Sciatic nerve (tissue), 2 donors: ENCODE measurements around the gene MAD1L1. TPM values are rescaled to one million over a fixed set of nuclear protein-coding genes. Genes with fewer than 3 reads are reported as not detected.

ENCODE experiments used
- ATAC-seq: fragments of 200-7000 bp; cut with Tn5 transposase; one replicate; pipeline ENCODE4 v1.9.1; 2020; ENCODE audit warnings: mild to moderate bottlenecking, moderate library complexity
- DNase-seq: peaks from one replicate; pipeline ENCODE4 v3.0.0-alpha.2; 2020; ENCODE audit warnings: low spot score
- intact Hi-C: fragments of 100-400 bp; cut with DNase I; formaldehyde crosslinking; loops from one replicate; pipeline ENCODE4 v1.14.2; 2022
- total RNA-seq: library from RNA; stranded (reverse); fragmentation: NEBNext Ultra II Directional; extraction: Animal tissue kit (Norgen Biotek cat#: 25700); gene quantifications from one replicate; pipeline ENCODE4 v1.2.1, GENCODE V29; 2021
- donor health status: DM: no; HTN: no; CAD: no.
- donor health status: DM: no; HTN: no; CAD: no.

Gene MAD1L1
- total RNA-seq, 1 donor from 2014 or later = 42.1 TPM

DNA sequence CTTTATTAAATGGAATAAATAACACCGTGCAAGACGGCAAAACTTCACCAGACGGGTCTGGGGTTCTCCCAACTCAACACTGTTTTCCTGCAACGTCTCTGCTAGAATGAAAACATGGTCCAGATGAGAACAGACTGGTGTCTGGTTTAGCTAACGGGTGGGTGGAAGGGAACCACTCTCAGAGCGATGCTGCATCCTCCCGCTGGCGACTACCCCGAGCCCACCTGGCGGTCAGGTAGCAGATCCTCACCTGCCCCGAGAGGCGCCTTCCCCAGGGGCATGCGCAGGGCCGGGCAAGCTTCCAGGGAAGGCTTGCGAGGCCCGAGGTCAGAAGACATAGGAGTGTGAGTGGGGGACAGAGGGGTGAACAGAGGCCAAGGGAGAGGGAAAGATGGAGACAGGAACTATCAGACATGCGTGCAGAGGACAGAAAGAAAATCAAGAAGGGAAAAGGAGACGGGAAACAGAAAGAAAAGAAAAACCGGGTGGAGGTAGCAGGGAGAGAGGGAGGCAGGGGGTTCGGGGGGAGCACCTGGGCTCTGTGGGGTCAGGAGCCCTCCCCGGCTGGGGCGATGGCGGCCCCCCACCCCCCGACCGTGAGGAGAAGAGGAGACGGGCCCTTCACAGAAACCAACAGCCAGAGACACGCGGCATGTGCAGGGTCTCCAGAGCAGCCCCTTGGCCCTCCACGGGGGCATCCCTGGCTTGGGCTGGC, 222.0 kb downstream of the MAD1L1 start:
- ATAC-seq (no peak), DNase-seq (peak; percentile 44)
- intact Hi-C loops = no loop called here

GRCh38 chr7:2010101-2010500, 222.6 kb downstream of the MAD1L1 start:
- peak; percentile 27 for DNase-seq
- intact Hi-C loops = no loop called here
- no peak for ATAC-seq

- no peak for ATAC-seq
- intact Hi-C loops = no loop called here
- peak; percentile 59 for DNase-seq
These were observed 223.2 kb downstream of the MAD1L1 start for GRCh38 chr7:2009541-2010001.

DNA sequence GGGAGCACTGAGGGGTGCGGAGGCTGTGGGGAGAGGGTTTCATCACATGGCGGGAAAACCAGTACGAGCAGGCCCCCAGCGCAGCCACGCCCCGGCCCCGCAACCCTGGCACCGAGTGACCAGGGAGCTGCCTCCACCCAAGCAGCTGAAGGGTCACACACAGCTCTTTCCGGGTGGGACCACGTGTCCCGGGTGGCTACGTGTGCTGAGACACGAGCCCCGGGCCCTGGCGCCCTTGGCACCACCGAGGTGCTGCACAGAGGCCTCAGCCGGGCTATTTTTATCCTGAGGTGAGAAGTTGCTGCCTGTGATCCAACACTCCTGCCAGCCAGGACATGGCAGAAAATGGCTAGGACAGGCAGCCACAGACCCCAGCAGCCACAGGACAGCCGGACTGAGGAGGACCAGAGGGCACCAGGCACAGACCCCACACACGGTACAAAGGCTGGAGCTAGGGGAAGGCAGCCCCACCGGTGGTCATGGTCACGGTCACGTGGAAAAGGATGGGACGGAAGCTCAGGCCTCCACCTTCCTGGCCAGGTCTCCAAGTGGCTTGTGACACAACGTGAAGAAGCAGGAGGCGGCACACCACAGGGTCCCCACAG, 223.7 kb downstream of the MAD1L1 start:
- peak; percentile 52 for DNase-seq
- intact Hi-C loops = no loop called here
- ATAC-seq = no peak

GRCh38 chr7:2008101-2008935, 224.4 kb downstream of the MAD1L1 start:
- intact Hi-C loops = no loop called here
- no peak for ATAC-seq
- DNase-seq = peak; percentile 48

DNA sequence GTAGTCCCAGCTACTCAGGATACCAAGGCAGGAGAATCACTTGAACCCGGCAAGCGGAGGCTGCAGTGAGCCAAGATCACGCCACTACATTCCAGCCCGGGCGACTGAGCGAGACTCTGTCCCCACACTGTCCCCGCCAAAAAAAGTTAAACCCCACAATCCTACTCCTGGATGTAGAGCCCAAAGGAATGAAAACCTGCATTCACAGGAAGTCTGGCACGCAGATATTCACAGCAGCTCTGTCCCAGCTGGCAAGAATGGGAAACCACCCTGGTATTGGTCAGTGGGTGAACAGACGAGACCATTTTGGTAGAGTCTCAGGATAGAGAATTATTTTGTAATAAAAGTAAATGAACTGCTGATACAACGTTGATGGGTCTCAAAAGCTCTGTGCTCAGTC, 225.2 kb downstream of the MAD1L1 start:
- DNase-seq = no peak
- ATAC-seq = no peak
- intact Hi-C loops = no loop called here

DNA sequence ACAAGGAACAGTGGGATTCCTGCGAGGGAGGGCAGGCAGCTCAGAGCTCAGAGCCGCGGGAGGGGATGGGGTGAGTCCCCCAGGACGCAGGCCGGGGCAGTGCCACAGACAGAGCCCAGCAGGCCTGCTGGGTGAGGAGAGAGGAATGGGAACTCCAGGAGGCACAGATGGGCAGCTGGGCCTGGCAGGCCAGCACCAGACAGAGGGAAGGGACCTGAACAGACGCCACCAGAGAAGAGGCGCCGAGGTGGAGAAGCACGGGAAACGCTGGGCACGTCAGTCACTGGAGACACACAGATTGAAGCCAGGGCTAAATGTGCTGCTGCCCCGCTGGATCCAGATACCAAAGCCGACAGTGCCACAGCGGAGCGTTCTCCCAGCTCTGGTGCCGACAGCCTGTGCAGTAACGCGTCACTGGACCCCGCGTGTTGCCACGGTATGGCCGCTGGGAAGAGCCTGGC, 225.8 kb downstream of the MAD1L1 start:
- DNase-seq (peak; percentile 43), ATAC-seq (no peak)
- intact Hi-C loops = no loop called here

DNA sequence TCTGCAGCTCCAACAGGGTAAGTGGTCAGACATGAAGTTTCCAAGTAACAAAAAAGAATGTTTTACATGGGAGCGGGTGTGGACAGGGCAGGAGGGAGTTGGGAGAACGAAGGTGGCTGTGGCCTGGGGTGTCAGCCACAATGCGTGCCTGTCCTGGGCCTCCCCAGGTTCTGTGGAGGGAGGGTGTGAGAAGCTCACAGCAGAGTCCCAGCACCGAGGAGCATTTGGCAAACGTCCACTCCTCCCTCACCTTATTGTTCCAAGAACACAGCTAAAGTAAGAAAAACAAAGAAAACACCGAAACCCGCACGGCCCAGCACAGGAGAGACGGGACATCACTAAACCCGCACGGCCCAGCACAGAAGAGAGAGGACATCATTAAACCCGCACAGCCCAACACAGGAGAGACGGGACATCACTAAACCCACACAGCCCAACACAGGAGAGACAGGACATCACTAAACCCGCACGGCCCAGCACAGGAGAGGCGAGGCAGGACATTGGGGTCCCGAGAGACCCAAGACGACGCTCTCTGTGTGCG, 226.4 kb downstream of the MAD1L1 start:
- intact Hi-C loops = no loop called here
- ATAC-seq (no peak), DNase-seq (peak; percentile 47)

GRCh38 chr7:2005786-2006185, 227.0 kb downstream of the MAD1L1 start:
- intact Hi-C loops = no loop called here
- DNase-seq (peak; percentile 47), ATAC-seq (no peak)

GRCh38 chr7:2004841-2005725, 227.7 kb downstream of the MAD1L1 start:
- peak; percentile 51 for DNase-seq
- ATAC-seq = no peak
- intact Hi-C loops = no loop called here

DNA sequence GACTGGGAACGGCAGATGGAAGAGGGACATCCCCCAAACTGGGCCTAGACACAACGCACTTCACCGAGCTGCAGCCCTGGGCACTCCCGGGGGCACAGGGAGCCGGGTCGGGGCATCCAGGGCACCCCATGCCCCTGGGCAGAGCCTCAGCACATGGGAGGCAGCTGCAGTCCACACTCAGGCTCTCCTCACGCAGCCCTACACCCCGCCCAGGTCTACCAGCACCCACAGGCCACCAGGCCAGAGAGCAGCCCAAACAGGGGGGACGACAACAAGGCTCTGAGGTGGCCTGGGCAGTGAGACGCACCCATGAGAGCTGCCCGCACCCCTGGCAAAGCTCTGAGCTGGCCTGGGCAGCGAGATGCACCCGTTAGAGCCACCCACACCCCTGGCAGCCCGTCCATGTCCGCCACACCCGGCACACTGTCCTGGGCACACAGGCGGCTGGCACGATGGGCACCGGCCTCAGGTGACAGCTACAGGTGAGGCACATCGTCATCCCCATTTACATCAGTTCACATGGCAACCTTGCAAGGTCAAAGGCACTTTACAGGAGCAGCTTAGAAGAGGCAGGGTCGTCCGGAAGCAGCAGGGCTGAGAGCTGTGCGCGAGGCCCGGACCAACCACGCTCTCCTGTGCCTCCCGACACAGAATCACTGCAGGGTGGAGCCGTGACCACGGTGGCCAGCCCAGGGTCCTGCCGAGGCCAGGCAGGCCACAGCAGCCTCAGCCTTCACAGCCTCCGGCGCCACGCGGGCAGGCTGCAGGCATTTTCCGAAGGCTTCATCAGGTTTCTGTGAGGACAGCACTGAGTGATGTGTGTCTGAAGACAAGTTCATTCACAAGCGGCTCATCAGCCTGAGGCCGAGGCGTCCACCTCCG, 228.6 kb downstream of the MAD1L1 start:
- intact Hi-C loops = no loop called here
- ATAC-seq (no peak), DNase-seq (peak; percentile 39)

DNA sequence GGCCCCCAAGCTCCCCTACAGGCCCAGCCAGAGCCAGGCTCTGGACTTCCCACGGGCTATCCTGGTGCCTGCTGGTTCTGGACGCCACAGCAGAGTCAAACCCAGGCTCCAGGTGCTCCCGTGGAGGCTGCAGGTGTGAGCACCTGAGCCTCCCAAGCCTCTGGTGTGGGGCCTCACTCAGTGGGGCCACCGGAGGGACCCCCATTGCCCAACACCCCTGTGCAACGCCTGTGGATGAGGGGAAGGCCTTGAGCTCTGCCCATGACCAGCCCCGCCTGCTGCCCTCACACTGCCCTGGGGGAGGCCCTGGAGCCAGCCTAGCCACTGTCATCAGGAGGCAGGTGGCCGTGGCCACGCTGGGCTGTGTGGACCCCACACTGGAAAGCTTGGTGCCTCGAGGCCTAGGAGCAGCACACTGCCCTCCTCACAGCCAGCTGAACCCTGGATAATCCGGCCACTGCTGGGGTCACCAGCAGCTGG, 229.3 kb downstream of the MAD1L1 start:
- DNase-seq = peak; percentile 33
- no peak for ATAC-seq
- intact Hi-C loops = no loop called here

DNA sequence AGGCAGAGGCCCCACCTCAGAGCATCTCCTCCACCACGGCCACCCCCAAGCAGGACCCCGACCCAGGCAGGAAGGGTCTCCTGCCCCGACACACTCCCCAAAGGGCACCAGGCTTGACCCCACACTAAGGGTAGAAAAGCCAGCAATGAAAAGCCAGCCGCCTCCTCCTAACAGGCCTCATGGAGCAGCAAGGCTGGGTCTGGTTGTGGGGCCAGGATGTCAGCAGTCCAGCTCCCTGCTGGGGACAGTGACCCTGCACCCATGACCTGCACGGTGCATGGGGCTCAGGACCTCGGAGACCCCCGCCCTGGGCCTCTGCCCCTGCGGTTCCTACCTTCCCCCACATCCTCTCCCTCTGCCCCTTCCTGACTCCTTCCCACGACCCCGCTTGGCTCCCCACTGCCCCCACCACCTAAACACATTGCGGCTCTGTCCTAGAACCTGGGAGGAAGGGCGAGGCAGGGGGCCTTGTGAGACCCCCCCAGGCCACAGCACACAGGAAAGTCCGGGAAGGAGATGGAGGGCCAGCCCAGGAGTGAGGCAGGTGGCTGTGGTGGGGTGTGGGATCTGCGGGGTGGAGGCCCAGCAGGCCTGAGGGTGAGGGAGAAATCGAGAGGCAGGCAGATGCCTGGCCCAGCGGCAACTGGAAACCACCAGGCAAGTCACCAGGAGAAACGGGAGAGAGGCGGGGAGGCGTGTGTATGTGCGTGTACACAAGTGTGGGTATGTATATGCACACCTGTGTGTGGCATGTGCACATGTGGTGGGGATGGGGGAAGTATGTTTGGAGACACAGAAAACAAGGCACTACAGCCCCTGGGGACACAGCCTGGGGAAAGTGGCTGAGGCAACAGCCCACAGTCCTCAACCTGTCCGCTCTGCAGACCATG, 229.9 kb downstream of the MAD1L1 start:
- intact Hi-C loops = no loop called here
- DNase-seq = peak; percentile 45
- ATAC-seq = no peak

- ATAC-seq (no peak), DNase-seq (peak; percentile 36)
- intact Hi-C loops = no loop called here
These were observed 230.9 kb downstream of the MAD1L1 start for GRCh38 chr7:2001601-2002442.

- ATAC-seq (no peak), DNase-seq (no peak)
- intact Hi-C loops = no loop called here
These were observed 231.9 kb downstream of the MAD1L1 start for GRCh38 chr7:2000746-2001321.
